Muscle of back (tissue), 11 donors: ENCODE measurements around the gene ALG12. TPM values are rescaled to one million over a fixed set of nuclear protein-coding genes. Genes with fewer than 3 reads are reported as not detected.
"Not testable (repeated sequence)": the region's sequence is repeated elsewhere in the genome, so short reads cannot be mapped to it uniquely, and the experiment has no call there.

Source experiments
- DNase-seq, 3 donors: peaks; one replicate each; pipeline versions ENCODE4 v3.0.0 to v3.0.0-alpha.2; 2013
- polyA plus RNA-seq, 10 donors: library from polyadenylated mRNA; unstranded; fragments of 120-200 nt; gene quantifications; one replicate each; pipeline ENCODE4 v1.2.1, GENCODE V29; 2013; ENCODE audit not compliant: insufficient read length in 10 of 10

ALG12 gene
- polyA plus RNA-seq, 10 donors, result 8.8 to 20.6 (median 12.3) TPM

DNA sequence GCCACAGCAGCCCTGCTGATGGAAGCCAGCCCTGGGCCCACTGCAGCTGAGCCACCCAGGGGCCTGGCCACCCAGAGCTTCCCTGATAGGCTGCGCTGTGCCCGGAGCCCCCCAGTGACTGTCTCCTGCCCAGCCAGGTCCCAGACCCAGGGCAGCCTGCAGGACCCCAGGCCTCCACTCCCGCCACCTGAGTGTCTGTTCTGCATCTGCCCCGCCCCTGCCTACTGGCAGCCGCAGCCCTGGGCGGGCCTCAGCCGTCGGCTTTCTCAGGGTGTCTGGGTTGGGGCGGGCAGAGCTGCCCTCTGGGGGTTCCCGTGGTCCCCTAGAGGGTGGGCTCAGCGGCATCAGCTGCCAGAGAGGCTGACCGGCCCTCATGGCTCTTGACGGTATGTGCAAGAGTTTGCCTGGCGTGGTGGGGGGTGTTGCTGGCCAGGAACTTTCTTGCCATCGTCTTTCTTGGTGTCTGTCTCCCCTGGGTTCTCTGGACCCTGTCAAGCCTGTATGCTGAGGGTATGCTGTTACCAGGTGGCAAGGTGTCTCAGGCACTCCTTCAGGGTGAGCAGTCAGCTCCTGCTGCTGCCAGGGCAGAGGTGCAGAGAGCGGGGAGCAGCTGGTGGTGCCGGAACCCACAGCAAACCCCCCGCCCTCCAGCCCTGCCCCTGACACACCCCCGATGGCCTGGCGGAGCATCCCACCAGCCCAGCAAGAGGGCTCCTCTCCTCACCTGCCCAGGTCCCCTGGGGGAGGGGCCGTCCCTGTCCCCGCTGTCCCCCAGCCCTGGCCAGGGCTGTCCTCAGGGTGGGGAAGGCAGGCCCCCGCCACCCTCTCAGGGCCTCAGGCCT lies 30.1 kb upstream of the ALG12 start:
- DNase-seq, result no peak

DNA sequence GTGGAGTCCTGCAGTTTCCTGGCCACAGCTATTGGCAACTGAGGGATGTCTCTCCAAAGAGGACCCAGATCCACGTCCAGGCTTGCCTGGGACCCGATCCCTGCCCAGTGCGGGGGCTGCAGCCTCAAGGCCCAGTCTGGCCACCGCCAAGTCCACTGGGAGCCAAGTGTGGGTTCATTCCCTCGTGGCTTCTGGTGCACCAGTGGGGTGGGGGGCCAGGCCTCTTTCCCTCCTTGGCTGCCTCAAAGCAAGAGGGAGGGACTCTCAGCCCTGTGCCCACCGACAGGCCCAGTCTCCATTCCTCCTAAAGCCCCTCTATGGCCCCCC lies 29.0 kb upstream of the ALG12 start:
- no peak for DNase-seq

DNA sequence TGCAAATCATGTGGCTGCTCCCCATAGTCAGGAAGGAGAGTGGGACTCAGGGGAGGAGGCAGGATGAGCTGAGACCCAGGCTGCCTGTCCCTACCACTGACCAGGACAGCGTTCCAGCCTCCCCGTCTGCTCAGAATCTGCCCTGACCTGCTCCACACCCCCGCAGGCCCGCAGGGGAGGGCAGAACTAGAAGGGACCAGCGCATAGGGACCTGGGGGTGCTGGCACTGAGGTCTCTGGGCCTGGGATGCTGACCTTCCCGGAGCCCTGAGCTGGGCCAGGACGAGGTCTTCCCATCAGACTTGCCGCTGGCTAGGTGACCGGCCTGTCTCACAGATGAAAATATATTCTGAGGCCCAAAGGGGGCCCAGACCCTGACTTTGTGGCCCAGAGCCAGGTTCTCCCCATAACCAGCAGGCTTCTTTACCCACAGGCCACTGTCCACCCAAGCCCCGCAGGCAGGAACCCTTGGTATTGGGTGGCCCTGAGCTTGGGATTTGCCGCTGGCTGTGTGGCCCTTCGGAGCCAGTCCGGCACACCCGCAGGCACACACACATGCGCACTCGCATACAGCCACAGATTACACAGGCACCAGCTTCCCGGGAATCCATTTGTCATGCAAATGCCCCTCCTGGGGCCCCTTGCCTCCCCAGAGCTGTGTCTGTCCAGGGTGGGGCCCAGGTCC lies 28.5 kb upstream of the ALG12 start:
- no peak for DNase-seq

DNA sequence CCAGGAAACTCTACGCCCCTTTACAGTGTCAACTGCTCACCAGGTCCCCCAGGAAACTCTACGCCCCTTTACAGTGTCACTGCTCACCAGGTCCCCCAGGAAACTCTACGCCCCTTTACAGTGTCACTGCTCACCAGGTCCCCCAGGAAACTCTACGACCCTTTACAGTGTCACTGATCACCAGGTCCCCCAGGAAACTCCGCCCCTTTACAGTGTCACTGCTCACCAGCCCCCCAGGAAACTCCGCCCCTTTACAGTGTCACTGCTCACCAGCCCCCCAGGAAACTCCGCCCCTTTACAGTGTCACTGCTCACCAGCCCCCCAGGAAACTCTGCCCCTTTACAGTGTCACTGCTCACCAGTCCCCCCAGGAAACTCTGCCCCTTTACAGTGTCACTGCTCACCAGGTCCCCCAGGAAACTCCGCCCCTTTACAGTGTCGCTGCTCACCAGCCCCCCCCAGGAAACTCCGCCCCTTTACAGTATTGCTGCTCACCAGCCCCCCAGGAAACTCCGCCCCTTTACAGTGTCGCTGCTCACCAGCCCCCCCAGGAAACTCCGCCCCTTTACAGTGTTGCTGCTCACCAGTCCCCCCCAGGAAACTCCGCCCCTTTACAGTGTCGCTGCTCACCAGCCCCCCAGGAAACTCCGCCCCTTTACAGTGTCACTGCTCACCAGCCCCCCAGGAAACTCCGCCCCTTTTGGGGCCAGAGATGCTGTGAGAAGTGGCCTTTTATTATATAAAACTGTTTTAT lies 27.0 kb upstream of the ALG12 start:
- DNase-seq, result not testable (repeated sequence)

DNA sequence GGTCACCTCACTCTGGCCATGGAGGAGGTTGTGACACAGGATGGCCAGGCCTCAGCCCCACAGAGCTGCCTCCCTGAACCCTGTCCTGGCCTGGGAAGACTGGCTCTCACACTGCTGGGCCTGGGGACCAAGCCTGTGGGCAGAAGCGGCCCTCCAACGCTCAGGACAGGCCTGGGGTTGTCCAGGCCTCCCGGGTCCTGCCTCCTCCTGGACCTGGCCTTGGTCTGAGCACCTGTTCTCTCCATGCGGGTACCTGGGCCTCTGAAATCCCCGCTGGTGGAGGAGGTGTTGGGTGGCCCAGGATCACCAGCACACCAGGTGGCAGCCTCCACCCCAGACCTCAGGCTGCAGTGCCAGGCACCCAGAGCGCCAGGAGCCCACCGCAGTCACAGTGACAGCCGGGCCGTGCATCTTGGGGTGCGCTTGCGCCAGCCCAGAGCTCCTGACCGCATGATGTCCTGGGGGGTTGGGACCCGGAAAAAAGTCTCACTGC lies 26.2 kb upstream of the ALG12 start:
- no peak for DNase-seq

DNA sequence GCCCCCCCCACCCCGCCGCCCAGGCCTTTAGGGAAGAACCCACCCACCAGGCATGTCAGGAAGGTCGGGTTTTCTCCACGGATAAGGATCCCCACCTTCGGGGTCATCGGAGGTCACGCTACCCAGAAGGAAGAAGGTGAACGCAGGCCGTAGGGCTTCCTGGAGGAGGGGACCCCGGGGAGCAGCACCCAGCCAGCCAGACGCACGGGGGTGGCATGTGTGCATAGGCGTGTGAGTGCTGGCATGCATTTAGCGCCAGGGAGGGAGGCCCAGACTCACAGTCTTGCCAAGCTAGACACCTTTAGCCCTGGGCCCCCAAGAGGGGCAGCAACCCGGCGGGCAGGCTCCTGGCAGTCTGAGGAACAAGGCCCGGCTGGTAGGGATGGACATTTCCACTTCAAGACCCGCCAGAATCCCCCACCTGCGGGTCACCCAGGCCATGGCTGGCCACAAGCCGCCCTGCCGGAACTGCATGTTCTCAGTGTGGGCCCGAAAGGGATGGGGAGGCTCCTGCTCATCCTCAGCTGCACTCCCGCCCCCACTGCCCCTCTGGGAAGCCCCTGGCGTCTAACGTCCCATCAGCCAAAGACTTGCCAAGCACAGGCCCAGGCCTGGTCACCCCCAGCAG lies 25.6 kb upstream of the ALG12 start:
- no peak for DNase-seq

DNA sequence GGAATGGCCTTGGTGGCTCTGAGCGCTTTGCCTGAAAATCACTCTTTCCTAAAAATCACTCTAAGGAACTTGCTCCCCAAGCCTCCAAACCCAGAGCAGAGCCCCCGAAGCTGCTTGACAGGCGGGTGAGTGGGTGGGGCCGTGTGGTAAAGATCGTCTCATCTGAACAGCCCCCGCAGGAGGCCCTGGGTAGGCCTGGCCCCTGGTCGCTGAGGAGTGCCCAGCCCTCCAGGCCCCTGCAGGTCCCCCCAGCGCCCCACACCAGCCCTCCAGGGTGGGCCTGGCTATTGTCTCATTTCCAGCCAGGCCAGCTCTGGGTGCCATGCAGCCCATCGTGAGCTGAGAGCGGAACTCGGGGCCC lies 25.1 kb upstream of the ALG12 start:
- no peak for DNase-seq

DNA sequence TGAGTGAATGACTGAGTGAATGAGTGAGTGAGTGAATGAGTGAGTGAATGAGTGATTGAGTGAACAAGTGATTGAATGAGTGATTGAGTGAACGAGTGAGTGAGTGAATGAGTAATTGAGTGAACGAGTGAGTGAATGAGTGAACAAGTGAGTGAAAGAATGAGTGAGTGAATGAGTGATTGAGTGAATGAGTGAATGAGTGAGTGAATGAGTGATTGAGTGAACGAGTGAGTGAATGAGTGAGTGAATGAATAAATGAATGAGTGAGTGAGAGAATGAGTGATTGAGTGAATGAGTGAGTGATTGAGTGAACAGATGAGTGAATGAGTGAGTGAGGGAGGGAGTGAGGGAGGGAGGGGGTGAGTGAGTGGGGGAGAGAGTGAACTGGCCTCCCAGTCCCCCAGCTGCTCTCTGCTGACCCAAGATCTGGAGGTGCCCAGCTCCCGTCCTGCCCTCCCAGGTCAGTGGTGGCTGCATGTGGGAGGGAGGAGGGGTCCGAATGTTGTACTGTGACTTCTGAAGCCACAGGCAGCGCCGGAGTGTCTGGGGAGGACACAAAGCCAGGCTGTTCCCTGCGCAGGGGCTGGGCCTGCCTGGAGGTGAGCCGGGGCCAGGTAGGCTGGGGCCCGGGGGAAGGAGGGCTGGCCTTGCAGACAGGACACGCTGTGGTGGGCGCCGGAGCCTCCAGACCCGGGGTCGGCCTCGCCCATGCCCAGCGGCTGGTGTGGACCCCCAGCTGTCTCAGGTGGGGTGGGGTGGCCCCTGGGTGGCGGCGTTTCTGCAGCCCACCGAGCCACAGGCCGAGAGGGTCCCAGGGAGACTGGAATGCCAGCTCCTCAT lies 24.5 kb upstream of the ALG12 start:
- no peak for DNase-seq

DNA sequence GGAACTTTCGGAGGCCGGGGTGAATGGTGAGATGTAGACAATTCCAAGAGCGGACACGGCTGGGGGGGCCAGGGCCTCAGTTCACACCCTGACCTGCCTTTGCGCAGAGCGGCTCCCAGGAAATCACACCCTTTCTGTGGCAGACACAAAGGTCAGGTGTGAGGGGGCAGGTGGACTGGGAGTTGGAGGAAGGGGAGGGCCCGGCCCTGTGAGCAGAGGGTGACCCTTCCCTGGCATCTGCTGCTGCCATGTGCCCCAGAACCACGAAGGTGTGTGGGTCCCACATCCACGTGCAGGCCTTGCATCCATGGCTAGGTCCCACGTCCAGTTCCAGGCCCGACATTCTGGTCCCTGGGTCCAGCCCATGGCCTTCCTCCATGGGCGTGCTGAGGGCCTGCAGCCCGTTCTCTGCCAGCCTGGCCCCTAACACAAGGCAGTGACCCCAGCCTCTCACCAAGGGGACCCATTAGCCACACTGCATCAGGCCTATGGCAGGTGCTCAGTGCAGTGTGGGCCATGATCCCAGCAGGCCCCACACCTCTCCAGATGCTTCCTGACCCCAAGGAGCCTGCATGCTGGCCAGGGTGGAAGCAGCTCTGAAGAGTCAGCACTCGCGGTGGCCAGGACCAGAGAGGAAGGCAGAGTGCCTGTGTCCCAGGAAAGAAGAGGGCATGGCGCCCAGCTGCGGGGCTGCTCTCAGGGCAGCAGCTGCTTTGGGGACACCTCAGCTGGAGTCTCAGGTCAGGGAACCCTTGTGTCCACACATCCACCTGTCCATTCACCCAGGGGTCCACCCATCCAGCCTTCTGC lies 23.5 kb upstream of the ALG12 start:
- DNase-seq, result no peak

DNA sequence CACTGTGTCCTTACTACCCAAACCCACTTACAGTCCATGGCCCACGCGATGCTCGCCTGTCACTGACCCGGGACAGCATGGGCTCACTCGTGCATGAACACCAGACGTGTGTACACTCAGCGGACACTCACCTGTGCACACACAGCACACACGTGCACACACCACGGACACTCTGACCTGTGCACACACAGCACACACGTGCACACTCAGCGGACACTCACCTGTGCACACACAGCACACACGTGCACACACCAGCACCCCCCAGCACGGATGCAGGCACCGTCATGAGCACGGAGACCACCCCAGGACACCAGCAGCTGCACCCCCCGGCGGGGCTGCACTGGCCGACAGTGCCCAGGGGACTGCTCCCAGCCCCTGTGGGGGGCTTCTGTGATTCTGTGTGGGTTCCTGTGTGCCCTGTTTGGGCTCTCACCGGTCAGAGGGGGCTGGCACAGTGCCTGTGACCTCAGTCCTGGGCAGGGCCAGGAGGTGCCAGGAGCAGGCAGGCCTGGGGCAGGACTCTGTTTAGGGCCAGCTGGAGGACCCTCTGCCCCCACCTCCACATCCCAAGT lies 20.4 kb upstream of the ALG12 start:
- DNase-seq, result no peak

DNA sequence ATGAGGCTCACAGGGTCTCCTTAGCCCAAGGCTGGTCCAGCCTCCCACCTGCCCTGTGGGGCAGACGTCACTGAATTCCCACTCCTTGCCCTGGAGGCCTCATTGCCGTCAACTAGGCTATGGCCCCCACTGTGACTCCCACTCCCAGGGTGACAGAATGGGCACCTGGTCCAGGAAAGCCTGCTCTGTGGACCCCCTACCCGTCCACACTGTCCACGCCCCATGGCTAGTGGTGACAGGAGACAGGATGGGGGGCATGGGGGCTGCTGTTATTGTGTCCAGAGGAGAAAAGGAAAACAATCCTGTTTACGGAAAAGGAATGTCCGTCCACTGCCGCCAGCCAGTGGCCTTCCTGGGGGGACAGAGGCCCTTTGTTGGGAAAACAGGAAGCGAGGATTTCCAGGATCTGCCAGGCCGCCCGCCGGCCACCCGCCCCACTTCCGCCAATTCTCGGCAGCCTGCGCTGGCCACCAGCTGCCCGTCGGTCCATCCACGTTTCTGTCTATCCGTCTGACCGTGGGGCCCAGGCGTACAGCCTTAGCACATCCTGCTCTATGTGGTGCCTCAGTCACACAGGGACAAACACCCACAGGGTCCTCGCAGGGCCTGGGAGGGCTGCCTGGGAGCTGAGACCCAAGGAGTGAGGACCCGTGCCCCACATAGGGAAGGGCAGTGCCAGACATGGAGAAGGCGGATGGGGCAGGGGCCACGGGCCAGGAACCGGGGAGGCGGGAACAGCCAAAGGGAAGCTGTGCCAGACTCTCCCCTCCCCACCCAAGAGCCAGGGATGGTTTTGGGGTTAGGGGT lies 19.7 kb upstream of the ALG12 start:
- peak in 1 of 3 donors; percentile 48 for DNase-seq

DNA sequence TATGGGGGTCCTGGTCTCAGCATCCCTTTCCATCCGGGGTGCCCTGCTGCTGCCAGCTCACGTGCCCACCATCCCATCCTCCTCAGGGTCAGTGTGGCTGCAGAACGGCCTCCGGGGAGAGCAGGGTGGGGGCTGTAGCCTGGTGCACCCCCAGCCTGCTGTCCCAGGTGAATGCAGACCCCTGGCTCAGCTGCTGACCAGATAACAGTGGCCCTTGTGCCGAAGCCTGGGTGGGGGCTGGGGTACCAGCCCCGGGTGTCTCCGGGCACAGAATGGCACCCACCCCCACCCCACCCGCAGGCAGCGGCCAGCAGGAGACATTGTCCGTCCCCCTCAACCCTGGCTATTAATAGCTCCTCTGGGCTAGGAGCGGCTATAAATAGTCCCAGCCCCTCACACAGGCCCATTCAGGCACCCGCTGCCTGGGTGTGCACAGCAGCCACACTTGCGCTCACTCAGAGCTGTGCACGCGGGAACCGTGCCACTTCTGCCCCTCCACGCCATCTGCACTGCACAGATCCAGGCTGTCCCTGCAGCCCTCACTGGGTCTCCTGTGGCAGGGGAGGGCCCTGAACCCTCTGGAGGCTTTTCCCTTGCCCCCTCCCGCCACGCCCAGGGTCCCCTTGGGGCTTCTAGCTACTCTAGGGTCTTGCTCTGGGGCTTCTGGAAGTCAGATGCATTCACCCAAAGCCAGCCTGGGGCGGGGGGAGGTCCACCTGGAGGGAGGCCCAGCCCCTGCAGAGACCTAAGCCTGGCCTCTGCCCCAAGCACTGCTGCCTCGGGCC lies 18.9 kb upstream of the ALG12 start:
- peak in 1 of 3 donors; percentile 51 for DNase-seq

DNA sequence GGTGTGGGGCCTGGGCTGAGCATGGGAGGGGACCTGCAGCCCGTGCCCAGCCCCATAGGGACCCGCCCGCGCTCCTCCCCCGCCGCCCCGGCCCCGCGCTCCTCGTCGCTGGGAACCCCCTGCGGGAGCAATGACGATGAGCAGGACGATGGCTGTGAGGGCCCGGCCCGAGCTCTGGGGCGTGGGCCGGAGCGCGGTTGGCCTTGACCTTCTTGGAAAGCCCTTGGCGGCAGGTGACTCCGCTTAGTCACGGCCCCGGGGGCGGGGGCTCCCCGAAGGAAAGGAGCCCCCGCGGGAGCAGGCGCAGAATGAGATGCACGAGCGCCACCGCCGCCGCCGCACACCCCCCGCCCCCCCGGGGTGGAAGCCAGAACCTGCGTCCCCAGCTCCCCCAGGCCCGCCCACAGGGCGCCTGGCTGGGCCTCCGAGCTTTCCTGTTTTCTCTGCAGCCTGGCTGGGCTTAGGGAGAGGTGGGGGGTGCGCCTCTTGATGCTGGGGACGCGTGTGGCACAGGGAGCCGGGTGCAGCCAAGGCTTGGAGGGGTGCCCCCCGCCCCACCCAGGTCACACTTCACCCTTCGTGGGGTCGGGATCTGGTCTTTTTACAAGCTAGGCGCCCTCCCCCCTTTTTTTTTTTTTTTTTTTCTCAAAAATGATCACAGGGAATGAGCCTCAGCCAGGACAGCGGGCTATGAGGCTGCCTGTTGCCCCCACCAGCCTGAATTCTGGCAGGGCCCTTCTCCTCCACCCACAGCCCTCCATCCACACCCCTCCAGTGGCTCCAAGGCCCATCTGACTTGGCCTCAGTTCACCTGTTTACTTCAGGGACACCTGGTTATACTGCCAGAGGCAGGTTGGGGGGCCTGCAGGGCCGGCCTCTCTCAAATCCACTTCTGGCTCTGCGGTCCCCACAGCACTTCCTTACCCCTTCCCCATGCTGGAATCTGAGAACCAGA lies 18.1 kb upstream of the ALG12 start:
- DNase-seq, result peak; percentile 49 to 80 (median 58)

DNA sequence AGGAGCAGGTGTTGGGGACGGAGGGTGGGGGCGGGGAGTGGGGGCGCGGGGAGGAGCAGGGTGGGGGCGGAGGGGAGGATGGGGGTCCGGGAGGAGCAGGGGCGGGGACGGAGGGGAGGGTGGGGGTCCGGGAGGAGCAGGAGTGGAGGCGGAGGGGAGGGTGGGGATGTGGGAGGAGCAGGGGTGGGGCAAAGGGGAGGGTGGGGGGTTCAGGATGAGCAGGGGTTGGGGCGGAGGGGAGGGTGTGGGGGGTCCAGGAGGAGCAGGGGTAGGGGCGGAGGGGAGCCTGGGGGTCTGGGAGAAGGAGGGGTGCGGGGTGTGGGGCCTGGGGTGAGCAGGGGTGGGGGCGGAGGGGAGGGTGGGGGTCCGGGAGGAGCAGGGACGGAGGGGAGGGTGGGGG lies 17.3 kb upstream of the ALG12 start:
- no peak for DNase-seq

DNA sequence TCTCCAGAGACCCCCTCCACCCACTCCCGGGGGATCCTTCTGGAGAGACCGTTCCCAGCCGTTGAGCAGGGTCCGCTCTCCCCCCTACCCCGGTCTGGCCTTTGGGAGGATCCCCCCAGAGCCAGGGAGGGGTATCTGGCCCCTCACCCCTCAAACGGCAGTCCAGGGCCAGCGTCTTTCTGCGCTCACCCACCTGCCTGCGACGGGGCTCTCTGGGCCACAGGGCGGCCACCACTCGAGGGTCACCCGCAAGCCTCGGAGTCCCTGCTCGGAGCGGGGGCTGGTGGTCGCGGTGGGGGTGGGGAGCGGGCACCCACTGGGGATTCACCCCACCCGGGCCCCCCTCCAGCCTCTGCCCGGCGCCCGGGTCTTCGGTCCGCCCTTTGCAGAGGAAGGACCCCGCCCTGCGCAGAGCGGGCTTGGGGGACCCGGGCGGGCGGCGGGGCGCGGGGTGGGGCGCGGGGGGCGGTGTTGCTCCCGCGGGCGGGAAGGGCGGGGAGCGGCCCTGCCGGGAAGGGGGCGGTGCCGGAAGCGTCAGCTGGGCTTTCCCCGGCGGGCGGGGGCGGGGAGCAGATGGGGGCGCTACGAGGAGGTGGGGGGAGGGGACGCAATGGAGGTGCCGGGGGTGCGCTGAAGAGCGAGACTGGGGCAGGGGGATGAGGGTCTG lies 16.8 kb upstream of the ALG12 start:
- DNase-seq, result peak in 2 of 3 donors; percentile 65

DNA sequence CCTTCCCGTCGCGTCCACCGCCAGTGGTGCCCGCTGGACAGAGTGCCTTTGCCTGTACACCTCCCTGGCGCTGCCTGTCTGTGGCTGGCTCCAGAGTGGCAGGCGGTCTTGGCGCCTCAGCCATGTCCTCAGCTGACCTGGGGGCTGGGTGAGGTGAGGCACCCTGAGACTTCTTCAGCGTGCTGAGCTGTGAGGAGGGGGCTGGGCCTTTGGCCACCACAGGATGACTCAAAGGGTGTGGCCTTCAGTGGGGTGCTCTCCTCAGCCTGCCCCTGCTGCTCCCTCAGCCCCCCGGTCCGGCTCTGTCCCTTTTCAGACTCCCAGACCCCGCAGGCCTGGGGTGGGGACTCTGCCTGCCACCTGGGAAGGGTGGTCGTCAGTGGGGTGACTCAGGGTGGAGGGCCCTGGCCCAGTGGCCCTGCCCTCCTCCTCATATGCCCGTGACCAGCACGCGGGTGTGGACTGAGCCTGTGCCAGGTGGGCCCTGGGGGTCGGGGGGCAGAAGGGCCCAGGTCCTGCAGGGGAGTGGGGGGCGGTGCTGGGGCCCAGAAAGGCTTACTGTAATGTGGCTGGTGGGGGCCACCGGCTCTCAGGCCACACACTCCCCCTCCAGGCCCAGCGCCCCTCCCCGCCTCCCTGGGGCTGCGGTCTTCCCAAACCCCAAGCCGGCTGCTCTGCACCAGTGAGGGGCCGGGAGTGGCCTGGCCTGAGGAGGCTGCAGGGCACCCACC lies 16.1 kb upstream of the ALG12 start:
- peak in 1 of 3 donors; percentile 34 for DNase-seq
